HUDEP-2 (cell line): ENCODE measurements around the gene PRKG1.
"Not testable (repeated sequence)": the region's sequence is repeated elsewhere in the genome, so short reads cannot be mapped to it uniquely, and the experiment has no call there.

Experiments used
- DNase-seq, 76 experiments: peaks; one replicate each; lab custom pipeline; 2025; ENCODE audit not compliant: unreplicated experiment in 76 of 76; lab: John Stamatoyannopoulos, UW

The PRKG1 gene

DNA sequence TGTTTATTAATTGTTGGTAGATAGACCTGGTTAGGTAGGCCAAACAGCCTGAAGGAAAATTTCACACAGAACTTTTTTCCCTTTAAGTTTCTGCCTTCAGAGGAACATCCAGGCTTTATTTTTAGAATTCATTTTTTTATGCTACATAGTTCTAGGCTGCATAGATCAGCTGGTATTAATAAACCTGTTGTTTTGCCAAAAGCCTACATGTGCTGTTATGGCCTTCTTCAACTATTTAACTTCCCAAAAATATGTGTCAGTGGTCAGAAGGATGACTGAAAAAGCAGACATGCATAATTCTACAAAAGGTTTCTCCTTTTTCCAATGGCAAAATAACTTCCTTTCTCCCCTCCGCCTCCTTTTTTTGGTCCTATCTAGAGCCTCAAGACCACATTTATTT lies 936.8 kb downstream of the PRKG1 start:
- DNase-seq = no peak

DNA sequence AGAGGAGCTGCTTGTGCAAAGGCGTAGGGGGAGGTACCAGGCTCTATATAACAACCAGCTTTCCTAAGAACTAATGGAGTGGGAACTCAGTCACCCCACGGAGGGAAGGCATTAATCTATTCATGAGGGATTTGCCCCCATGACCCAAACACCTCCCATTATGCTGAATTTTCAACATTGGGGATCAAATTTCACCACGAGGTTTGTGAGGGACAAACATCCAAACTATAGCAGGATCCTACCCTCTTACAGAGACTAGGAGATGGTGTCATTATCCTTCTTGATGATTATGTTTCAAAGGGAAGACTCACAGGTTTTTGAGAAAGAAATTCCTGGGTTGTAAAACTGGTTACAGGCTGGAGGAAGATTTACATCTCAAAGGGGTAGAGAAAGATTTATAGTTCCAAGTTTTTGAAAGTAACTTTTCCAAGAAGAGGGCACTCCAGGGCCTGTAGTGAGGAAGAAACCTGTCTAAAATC lies 944.8 kb downstream of the PRKG1 start:
- no peak for DNase-seq

DNA sequence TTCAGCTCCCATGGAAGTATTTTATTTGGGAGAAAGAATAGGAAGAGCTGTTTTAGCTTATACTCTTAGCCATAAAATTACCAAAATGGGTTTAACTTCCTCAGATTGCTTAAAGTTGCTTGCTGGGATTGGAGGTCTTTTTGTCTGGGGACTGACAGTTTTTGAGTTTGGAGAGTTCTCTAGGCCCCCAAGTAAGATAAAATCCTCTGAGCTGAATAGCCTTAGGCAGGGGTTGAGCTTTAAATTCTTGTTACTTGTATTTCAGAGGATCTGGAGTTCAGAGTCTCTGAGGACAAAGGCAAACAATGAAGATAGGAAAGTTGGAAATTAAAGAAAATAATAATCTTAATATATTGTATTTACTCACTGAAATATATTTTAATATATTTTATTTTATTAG lies 945.4 kb downstream of the PRKG1 start:
- no peak for DNase-seq

DNA sequence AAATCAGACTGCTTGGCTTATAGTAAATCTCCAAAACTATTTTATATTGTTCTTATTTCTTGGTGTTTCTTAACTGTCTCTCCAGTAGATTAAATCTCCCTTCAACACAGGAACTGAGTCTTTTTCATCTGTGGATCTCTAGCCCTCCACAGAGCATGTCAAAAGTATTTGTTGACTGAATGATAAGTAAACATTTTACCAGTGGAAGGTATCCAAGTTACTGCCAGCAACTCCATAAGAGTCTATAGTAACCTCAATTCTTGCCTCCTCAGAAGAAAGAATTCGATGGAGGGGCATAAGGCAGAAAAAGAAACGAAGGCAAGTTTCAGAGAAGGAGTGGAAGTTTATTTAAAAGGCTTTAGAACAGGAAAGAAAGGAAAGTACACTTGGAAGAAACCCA lies 945.9 kb downstream of the PRKG1 start:
- no peak for DNase-seq

DNA sequence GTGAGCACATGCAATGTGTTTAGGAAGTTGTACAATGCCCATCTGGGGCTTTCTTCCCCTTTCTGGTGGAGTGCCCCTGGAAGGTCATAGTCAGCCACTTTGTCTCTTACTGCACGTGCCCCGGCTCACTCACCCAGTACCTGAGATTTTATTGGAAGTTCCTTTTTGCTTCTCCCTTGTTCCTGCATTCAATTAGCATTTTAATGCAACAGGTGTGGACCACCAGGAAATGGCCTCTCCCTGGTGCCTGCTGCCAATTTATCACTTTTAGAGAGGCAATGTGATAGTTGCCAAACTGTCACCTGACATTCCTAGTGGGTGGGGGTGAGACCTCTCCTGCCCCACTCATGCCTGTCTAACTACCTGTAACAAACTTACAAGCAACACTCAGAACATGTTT lies 946.4 kb downstream of the PRKG1 start:
- DNase-seq = no peak

DNA sequence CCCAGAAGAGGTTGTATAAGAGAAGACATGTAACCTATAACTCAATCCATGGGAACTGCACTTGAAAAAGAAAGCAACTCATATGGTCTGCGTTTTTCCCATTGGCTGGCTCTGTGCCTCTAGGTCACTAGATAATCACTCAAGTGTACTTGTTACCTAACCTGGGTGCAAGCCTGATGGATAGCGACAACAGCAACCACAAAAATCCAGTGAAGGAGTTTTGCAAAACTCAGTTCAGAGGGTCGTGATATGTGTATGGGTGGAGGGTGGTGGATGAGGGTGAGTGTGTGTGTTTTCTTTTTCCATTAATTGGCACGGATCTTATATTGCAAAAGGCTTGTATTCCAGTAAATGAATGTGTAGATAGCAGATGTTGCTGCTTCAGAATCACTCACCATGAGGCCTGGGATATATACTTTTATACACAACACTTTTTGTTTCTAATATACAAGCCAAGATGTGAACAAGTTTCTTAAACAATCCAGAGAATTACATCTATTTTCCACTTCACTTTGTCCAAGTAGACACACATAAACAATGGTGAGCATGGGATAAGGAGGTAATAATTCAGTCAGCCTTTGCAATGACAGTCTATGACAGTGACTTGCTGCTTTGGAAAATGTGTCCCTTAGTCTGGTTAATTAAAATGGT lies 952.9 kb downstream of the PRKG1 start:
- DNase-seq = no peak

DNA sequence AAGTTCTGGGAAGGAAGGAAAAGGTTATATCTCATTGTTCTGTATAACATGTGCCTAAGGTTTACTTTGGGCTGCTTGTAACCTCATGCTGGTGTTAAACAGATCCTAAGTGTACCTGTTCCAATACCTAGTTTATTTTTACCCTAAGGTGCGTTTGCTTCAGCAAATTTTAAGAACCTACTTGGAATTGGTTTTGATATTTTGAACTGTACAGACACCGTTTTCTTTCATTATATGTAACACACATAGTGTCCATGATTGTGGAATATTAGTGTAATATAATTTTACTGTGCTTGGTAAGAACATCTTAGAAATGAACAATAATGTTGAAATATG lies 954.2 kb downstream of the PRKG1 start:
- no peak for DNase-seq

DNA sequence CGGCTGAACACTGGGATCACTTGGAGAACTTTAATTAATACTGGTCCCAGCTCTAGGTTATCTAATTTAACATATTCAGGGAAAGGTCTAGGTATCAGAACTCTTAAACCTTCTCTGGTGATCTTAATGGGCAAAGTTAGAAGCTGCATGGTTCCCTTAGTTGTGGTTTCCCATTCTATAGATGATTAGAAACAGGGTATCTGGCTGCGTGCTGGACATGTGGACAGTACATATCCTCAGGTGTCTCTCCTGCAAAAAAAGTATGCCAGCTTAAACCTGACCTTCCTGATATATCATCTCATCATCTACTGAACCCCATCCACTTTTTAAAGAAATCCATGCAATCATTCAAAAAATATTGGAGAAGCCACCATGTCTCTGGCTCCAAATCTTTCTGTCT lies 955.3 kb downstream of the PRKG1 start:
- DNase-seq = no peak

DNA sequence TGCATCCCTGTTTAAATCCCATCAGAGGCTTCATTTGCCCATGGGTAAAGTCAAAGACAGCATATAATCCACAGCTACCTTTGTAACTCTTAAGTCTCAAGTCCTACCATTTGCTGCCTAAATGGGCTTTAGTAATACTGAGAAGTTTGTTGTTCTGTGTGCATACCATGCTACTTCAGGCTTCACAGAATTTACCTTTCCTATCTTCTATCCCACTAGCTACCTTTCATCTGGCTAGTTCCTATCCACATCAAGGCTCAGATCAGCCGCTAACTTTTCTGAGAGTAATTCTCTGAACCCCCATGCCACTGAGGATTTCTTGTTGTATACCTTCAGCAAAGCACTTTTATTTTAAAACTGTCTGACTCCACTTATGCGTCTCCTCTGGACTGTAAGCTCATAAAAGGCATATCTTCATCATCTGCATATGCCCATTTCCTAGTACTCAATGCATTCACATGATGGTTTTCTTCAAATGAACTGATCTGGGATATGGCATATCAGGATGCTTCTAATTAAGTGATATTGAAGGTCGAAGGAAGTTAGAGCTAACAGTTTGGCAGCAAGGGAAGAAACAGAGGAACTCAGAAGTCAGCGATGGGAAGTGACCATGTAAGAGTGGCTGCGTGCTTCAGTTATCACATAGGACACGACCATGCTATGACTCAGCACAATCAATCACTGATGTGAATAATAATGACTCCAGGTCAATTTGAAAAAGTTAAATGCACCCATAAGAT lies 955.9 kb downstream of the PRKG1 start:
- no peak for DNase-seq

DNA sequence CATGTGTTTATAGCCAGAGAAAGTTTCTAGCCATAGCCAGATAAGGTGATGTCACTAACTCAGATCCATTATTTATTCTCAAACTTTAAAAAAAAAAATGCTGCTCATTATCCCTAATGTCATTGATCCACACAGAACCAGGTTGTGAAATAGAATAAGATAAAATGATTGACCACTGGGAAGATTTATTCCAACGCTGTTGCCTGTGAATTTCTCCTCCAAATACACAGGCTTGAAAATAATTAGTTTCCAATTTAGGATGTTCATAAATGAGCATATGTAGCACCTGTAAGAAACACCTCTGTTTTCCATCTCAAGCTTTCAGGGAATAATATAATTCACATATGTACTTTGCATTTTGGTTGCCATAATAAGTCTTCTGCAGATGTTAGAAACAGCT lies 956.7 kb downstream of the PRKG1 start:
- no peak for DNase-seq

DNA sequence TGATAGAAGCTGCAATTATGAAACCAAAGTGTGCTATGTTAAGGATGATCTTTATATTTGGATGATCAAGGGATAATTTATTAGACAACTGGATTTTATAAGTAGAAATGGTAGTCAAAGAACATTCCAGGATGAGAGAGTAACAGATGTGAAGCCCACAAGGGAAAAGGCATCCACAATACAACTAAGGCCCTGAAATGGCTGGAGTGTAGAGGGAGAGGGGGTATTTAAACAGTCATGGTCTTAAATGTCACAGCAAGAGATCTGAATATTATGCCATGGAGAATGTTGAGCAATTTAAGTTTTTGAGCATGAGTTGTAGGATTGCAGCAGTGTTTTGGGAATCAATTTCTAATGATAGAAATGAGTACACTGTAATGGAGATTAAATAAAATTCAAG lies 957.5 kb downstream of the PRKG1 start:
- DNase-seq = no peak

DNA sequence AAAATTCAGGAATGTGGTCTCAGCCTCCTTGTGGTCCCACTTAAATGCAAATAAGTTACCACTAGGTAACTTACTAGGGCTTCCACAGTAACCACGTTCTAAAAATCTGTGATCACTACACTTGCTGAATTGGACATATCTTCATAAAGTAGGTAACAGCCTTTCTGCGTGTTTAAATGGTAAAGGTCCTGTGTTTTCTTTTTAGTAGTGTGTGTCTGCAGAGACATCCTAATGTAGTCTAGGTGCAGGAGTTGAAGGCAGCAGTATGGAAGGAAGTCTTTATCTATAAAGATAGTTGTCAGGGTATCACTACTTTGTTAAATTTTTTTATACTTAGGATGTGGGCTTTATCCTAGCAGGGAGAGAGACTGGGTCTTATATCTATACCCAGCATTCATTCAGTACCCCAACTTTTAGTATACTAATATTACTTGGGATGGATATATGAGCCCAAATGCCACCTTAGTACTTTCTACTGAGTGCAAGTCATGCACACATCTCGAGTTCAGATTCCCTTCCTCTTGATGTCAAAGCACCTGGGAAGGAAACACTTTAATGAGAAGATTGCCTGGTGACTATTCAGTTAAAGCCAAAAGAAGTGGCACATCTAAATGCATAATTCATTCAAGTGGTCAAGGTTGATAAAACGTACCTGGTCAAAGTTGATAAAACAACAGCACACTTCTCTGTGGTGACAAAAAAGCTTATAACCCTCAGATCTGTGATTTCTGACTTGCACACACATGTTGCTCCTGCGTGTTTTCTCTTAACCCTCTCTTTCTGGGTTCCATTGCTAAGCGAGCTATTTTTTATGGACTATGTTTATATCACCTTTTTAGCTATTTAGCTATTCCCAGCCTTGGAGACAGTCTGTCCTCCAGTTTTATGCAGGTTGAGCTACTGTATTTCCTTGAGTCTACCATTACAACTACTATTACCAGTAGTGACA lies 958.7 kb downstream of the PRKG1 start:
- DNase-seq = no peak

DNA sequence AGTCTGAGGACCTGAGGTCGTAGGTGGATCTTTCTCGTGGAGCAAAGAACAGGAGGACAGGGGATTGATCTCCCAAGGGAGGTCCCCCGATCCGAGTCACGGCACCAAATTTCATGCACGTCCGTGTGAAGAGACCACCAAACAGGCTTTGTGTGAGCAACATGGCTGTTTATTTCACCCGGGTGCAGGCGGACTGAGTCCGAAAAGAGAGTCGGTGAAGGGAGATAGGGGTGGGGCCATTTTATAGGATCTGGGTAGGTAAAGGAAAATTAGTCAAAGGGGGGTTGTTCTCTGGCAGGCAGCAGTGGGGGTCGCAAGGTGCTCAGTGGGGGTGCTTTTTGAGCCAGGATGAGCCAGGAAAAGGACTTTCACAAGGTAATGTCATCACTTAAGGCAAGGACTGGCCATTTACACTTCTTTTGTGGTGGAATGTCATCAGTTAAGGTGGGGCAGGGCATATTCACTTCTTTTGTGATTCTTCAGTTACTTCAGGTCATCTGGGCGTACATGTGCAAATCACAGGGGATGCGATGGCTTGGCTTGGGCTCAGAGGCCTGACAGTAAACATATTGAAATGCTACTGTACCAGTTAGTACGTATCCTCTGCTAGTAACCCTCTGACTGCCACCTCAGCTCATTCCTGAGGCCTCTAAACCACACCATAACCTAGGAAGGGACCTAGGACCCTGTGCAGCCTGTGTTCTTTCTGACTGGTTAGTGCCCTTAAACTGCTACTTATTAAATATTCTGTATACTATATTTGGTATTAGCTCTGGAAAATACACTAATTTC lies 964.9 kb downstream of the PRKG1 start:
- not testable (repeated sequence) for DNase-seq

DNA sequence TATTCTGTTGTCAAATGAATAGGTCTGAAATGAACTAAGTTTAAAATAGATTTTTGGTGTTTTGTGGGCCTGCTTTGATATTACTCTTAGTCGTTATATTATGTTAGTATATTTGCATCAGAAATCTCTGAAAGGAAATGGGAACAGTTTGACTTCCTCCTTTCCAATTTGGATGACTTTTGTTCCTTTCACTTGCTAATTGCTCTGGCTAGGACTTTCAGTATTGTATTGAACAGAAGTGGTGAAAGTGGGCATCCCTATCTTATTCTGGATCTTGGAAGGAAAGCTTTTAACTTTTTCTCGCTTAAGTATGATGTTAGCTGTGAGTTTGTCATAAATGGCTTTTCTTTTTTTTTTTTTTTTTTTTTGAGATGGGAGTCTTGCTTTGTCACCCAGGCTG lies 966.2 kb downstream of the PRKG1 start:
- DNase-seq = no peak

DNA sequence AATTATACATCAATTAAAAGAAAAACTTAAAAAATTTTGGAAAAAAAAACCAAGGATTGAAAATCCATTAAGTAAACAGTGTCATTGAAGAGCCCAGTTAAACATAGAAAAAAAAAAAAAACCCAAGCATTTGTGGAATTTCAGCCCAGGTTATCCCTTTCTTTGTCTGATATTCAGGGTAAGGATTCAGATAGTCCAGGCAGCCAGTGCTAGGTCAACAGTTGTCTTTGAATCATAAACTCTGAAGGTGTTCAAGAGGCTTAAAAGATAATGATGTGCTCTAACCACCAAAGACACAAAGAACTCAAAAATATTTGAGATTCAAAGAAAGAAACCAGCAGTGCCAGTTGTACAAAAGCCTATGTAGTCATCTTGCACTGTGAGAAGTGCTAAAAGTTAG lies 969.5 kb downstream of the PRKG1 start:
- no peak for DNase-seq

DNA sequence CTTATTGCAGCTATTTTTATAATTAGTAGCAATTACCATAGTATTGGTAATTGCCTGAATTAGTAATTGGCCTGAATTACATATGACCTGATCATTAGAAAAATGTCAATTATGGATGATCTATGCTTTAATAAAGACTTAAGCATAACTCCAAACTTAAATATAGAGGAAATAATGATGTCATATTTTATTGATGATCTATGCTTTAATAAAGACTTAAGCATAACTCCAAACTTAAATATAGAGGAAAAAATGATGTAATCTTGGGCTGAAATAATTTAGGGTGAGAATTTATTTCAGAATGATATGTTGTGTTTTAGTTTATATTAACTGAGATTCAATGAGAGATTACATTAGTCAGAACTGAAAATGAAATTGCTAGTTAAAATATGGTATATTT lies 973.8 kb downstream of the PRKG1 start:
- no peak for DNase-seq

DNA sequence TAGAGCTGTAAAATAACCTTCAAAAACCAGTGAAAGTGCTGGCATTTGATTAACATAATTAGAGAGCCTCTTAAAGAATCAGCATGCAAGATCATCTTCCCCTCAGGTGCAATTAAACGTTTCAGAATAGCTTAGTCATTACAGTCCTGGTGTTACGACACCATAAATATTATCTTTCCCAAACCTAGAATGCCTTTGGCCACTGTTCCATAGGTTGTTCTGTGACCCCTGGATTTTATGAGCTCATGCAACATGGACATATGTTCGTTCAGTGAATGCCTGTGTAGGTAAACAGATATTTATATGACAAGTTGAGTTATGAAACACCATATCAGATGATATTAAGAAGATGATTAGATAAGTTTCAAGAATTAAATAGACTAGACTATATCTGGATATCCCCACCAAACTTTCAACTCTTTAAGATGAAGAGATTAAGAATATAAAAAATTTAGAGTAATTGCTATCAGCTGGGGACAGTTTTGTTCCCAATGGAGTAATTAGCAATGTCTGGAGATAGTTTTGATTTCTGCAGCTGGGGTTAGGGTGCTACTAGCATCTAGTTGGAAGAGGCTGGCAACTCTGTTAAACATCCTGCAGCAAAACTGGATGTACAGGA lies 976.3 kb downstream of the PRKG1 start:
- no peak for DNase-seq

DNA sequence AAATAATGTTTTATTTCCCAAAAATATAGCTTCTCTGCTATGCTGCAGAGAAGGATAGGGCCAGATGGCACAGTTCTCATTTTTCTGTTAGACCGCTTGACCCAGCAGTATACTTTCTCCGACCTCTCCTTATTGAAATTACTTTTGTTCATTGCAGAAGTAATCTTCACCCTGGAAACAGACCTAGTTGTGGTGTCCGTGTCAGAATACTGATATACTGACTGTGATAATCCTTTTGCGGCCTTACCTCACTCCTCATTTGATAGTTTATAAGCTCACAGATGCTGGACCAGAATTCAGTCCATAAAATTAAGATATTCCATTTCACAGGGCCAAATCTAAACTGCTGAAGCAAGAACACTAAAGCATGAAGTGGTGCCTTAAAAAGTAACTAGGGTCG lies 979.2 kb downstream of the PRKG1 start:
- DNase-seq = no peak

DNA sequence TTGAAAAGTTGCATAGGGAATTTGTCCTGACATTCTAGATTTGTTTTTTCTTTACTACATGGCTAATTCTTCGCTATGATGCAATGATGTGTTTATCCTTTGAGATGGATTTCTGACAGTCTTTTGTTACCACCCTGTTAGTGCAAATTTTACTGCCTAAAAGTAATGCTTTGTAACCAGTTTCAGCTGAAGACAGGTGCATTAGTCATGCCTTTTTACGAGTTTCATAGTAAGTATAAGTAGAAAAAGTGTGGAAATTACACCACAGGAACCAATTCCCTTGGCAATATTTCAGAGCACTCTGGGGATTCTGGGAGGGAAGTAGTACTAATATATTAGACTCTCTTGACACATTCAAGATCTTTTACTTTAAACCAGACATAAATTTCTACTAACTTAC lies 982.0 kb downstream of the PRKG1 start:
- DNase-seq = no peak

DNA sequence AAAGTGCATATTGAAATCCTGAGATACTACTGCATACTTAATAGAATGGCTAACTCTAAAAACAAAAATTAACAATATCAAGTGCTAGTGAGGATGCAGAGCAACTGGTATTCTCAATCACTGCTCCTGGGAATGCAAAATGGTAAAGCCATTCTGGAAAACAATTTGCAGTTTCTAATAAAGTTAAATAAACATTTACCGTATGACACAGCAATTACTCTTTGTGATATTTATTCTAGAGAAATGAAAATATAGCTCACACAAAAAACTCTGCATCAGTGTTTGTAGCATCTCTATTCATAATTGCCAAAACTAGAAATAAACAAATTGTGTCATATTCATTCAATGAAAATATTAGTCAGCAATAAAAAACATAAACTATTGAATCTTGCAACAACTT lies 984.8 kb downstream of the PRKG1 start:
- no peak for DNase-seq
